HG03108 (cell line): ENCODE data around the gene GIT1.

ENCODE experiments used
- ATAC-seq: cut with Tn5 transposase; IDR thresholded peaks from one replicate; pipeline ENCODE4 v1.9.1; 2021; ENCODE audit warnings: moderate library complexity; ENCODE audit not compliant: unreplicated experiment

The GIT1 gene

GRCh38 chr17:29581583-29582253 lies 7.7 kb downstream of the GIT1 start:
- ATAC-seq, result no peak

DNA sequence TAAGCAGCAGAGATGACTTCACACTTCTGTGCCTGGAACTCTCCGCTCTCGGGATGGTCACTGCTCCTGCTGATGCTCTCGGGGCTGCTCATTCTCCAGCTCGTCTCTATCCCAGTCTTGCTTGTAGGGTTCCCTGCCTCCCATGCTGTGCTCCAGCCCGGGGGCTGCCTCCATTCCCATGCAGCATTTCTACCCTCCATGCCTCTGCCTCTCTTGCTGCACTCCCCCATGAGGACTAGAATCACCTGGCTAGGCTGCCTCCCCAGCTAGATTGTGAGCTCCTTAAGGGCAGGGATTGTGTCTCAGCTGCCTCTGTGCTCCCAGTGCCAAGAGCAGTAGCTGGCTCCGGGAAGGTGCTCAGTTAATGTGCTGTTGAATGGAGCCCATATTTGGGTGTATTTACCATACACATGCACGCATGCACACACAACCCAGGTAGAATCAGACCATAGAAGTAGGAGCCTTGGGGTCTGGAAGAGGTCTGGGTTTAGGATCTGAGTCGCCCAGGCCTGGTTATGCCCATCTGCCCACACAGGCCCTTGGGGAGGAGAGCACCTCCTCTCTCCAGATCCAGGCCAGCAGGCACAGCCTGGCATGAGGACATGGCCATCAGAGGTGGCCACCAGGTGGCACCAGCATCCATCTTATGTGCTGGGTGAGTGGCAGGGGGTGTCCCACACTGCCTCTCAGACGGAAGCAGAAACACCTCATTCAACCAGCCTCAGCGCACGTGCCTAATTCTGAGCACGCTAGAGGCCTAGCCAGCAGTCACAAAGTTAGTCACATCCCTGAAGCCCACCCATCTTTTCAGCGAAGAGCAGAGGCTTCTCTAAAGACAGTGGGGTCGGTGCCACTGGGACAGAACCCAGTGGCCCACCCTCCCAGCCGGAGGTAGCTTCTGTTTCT lies 9.3 kb downstream of the GIT1 start:
- ATAC-seq, result peak; percentile 82

DNA sequence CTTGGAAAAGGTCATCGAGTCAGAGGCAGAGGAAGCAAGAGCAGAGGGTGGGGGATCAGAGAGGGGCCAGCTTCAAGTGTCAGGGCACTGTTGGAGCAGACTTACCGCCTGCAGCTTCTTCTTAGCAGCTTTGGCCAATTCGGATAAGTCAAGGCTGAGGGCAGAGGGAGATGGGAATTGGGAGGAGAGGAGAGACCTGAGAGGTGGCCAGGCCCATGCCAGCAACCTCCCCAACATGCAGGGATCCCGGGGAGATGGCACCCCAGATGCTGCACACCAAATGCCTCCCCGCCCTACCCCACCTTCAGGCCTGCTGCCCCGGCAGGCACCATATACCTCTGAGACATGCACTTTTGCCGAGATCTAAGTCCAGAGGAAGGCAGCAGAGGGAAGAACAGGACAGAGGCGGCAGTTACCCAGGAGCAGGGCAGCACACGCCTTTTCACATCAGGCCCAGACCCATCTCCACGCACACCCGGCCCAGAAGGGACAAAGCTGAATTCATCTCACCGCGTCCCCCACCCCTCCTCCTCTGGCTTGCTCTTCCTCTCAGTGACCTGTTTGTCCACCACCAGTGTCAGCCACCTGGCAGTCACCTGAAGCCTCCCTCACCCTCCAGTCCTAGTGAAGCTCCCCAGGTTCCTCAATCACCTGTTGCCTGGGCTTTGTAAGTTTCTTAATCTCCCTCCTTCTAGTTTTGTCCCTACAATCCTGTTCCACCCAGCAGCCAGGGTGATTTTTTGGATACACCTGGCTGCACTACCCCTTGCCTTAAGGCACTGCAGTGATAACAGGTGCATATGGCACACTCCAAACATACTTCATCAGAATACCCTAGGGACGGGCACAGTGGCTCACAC lies 10.6 kb downstream of the GIT1 start:
- ATAC-seq, result no peak

DNA sequence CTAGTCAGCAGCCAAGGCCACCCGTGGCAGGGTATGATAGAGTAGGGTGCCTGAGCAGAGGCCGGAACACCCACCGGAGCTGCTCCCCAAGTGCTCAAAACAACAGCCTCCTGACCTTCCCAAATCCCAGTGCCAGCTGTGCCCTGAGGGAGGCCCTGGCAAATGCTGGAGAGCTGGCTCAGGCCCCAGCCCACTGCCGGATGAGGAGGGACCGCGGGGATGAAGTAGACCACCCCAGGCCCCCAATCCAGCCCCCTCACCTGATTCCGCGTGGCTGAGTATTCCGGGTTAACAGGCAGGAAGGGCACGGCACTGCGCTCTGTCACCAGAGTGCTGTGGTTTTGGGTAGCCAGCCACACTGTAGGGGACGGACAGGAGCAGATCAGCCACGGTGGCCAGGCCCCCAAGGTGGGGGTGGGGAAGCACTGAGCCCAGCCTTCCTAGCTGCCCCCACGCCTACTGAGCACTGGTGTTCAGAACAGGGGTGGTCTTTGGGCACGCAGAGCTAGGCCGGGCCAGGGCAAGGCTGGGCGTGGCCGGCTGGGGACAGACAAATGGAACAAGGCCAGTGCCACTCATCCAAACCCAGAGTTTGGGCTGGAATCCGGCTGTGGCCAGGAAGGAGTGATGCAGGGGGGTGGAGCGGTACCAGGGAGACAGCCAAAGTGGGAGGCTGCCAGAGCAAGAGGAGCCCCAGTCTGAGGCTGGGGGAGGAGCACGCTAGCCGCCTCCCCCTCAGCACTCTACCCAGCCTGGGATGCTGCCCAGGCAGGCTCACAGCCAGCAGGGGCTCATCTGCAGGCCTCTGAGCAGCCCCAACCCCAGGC lies 11.8 kb downstream of the GIT1 start:
- no peak for ATAC-seq

DNA sequence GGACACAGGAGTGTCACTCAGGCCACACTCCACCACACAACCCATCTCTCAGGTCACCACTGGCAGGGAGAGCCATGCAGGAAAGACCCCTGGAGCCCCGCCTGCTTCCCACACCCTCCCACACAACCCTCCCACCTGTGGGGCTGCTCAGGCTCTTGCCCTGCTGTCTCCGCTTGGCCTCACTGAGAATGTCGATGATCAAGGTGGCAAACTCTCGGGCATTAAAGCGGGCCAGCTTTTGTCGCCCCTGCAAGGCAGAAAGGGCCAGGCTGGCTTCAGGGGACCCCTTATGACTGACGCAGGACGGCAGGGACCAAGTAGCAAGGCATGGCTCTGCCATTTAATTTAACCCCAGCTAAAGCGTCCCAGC lies 12.5 kb downstream of the GIT1 start:
- no peak for ATAC-seq

GRCh38 chr17:29576214-29577000 lies 13.0 kb downstream of the GIT1 start:
- no peak for ATAC-seq

DNA sequence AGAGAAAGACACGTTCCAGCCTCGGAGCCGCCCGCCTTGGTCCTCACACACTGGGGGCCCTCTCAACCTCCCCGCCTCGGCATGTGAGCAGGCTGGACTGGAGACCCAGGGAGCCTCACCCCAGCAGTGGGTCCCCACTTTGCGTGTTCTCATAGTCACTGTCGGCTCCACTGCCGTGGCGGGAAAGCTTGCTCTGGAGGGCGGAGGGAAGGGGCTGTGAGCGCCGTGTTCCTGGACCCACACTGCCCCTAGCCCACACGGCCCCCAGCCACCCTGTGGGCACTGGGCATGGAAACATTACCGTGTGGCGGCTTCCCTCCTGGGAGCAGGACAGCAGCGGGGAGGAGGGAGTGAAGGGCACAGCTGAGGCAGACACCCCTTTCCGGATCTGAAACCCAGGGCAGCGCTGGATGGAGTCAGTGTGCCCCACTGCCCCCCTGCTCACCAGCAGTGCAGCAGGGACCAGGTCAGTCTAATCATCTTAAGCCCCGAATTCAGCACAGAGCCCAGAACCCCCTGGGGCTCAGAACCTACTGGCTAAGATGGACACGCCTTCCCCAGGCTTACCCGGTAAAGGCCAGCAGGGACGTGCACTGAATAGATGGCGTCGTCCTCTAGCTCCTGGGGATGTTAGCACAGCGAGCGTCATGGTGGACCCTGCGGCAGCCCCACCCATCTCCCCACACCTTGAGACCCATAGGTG lies 13.8 kb downstream of the GIT1 start:
- no peak for ATAC-seq

DNA sequence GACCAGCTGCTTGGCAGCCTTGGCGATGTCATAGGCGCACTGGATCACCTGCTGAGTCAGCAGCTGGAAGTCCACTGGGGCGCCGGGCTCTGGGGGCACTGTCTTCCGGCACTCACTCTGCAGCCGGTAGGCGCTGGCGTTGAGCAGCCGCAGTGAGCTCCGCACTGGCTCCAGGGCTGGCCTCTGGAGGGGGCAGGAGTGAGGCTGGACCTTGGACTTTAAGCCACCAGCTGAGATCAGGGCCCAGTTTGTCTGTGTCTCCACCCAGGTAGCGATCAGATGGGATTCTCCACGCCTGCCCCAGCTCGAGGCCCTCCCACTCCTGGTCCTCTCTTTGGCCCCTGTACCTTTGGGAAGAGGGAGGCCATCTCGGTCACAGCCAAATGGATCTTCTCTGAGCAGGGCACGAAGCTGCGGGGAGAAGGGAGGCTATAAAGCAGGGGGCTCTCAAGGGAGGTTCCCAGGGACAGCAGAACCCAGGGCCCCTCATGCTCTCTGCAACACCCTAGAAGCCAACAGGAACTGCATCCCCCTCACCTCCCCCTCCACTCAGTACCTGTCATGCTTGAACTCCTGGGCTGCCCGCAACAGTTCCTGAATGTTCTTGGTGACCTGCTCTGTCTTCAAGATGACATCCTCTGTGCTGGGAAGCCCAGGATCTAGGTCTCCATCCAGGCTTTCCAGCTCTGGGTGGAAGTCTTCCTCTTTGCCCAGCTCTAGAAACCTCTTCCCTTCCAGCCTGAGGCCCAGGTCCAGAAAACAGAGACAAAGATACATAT lies 14.5 kb downstream of the GIT1 start:
- no peak for ATAC-seq

DNA sequence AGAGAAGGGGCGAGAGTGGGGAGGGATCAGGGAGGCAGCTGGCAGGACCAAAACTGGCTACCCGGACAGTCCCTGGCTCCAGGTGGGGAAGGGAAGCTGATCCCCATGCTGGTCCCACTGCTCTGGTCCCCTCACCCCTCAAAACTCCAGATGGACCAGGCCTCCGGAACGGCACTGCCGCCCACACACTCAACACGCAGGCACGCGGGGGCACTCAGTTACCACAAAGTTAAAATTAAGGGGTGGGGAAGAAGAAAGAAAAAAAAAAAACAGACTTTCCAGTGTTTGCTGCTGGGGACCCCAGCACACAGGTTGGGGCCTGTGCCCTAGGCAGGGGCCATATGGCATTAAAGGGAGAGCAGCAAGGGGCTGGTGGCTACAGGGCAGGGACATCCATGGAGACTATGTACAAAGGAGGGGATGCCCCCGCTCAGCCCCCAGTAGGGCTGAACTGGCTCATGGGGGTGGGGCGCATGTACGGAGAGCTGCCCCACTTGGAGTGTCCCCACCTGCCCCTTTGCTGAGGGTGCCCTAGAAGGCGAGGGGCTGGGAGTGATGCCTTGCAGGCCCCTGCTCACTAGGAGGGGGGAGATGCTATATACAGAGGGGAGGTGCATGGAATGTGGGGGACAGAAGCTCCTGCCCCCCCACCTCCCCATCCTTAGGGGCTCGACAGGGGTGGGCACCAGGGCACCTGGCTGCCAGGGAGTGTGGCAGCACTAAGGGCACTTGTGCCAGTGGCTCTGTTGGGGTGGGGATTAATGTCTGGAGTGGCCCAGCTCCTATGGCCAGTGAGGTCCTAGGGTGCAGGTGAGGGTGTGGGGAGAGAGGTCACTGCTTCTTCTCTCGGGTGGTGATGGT lies 15.3 kb downstream of the GIT1 start:
- ATAC-seq, result no peak

DNA sequence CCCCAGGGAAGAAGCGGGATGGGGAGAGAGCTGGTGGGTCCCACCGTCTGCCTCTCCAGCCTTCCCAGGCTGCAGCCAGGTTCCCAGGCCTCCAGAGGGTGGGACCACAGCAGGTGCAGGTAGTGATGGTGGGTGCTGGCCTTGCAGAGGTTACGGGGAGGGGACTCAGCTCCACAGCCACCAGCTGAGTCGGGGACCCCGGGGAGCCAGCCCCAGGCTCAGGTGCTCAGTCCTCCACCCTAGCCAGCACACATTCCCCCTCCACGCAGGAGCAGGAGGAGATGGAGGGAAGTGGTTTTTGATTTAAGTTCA lies 15.9 kb downstream of the GIT1 start:
- ATAC-seq, result no peak

- ATAC-seq, result no peak
Measured at GRCh38 chr17:29572691-29573557, 16.5 kb downstream of the GIT1 start.

GRCh38 chr17:29571883-29572681 lies 17.4 kb downstream of the GIT1 start:
- ATAC-seq, result no peak

GRCh38 chr17:29571486-29571882 lies 18.0 kb downstream of the GIT1 start:
- ATAC-seq, result no peak

GRCh38 chr17:29570521-29570920 lies 18.9 kb downstream of the GIT1 start:
- ATAC-seq, result no peak

DNA sequence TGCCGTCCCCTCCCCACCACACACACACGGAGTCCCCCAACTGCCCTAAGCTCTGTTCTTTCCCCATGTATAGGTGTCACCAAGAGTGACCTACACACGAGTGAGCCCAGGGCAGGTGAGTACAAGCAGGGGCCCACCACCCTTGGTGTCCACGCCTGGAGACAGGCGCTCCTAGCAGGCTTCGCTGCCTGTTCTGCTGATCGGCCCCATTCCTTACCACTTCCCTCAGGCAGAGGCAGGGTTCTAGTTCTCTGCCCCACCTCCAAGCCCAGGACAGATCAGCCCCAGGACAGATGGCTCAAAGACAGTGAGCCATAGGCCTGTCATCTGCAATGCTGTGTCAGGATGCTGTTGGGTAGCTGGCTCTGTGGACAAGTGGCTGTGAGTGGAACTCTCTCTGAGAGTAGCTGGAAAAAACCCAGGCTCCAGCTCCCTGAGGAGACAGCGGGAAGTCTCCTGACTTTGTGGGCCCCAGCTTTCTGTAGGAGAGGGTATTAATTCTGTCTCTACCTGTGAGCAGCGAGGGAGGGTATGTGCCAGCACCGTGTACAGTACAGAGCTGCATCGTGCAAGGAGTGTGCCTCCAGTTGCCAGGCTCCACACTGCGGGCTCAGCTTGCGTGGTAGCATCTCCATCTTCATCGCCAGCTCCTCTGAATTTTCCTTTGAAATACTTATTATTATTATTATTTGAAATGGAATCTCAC lies 20.1 kb downstream of the GIT1 start:
- no peak for ATAC-seq
